ENCODE results near the gene B3GALT2. TPM values are rescaled to one million over a fixed set of nuclear protein-coding genes. Genes with fewer than 3 reads are reported as not detected.

The B3GALT2 gene
- total RNA-seq, 2 experiments from 2014 or later: 1.3 TPM

GRCh38 chr1:193176113-193176512 is 10.3 kb downstream of the B3GALT2 start:
- no peak for DNase-seq
- Mint-ChIP-seq H3K4me1 (no peaks in the 10 kb centered on the region), H3K4me3 (no peak overlapping the region), H3K27me3 (no peaks in the 10 kb centered on the region), H3K27ac (no peak overlapping the region), H3K9me3 (no peaks in the 10 kb centered on the region), H3K36me3 (ENCODE audit: low read depth) (peaks cover 25% of the 10 kb centered on the region)
- ChIA-PET POLR2A (no interaction called here), CTCF (no interaction called here)

GRCh38 chr1:193157360-193157759 is 29.1 kb downstream of the B3GALT2 start:
- DNase-seq: no peak
- Mint-ChIP-seq H3K27me3 (no peaks in the 10 kb centered on the region), H3K9me3 (no peaks in the 10 kb centered on the region), H3K4me1 (peaks cover 6% of the 10 kb centered on the region), H3K36me3 (ENCODE audit: low read depth) (peaks cover 27% of the 10 kb centered on the region), H3K27ac (no peak overlapping the region), H3K4me3 (no peak overlapping the region)
- CTCF ChIA-PET: no interaction called here
- POLR2A ChIA-PET: no interaction called here

GRCh38 chr1:193156822-193157142 is 29.6 kb downstream of the B3GALT2 start:
- H3K4me3 Mint-ChIP-seq: no peak overlapping the region
- no peak overlapping the region for H3K27ac Mint-ChIP-seq
- CTCF ChIA-PET: interaction anchor here (0.6 kb wide), 1 partner anchor 41 kb away, joined by 3 read pairs; no protein-coding TSS in a partner anchor
- POLR2A ChIA-PET: no interaction called here
- peaks cover 6% of the 10 kb centered on the region for H3K4me1 Mint-ChIP-seq
- no peak for DNase-seq
- H3K36me3 Mint-ChIP-seq (ENCODE audit: low read depth): peaks cover 30% of the 10 kb centered on the region
- no peaks in the 10 kb centered on the region for H3K9me3 Mint-ChIP-seq
- H3K27me3 Mint-ChIP-seq: no peaks in the 10 kb centered on the region

- ChIA-PET CTCF (interaction anchor here (0.6 to 0.8 kb wide), 2 partner anchors 35 to 40 kb away, joined by 3 read pairs; no protein-coding TSS in a partner anchor), POLR2A (no interaction called here)
- no peaks in the 10 kb centered on the region for H3K27me3 Mint-ChIP-seq
These were observed 30.1 kb downstream of the B3GALT2 start for GRCh38 chr1:193156117-193156821.

GRCh38 chr1:193144999-193145398 is 41.4 kb downstream of the B3GALT2 start:
- no peaks in the 10 kb centered on the region for H3K9me3 Mint-ChIP-seq
- DNase-seq: no peak
- no peak overlapping the region for H3K27ac Mint-ChIP-seq
- ChIA-PET POLR2A (no interaction called here), CTCF (no interaction called here)
- H3K27me3 Mint-ChIP-seq: no peaks in the 10 kb centered on the region
- peaks cover 42% of the 10 kb centered on the region for H3K36me3 Mint-ChIP-seq (ENCODE audit: low read depth)
- peaks cover 14% of the 10 kb centered on the region for H3K4me1 Mint-ChIP-seq
- no peak overlapping the region for H3K4me3 Mint-ChIP-seq

More at GRCh38 chr1:193156117-193156821, 30.1 kb downstream of the B3GALT2 start:
- no peak overlapping the region for H3K27ac Mint-ChIP-seq
- peaks cover 6% of the 10 kb centered on the region for H3K4me1 Mint-ChIP-seq
- no peaks in the 10 kb centered on the region for H3K9me3 Mint-ChIP-seq
- no peak for DNase-seq
- H3K36me3 Mint-ChIP-seq (ENCODE audit: low read depth): peaks cover 33% of the 10 kb centered on the region
- H3K4me3 Mint-ChIP-seq: no peak overlapping the region

GRCh38 chr1:193144361-193144938 is 42.0 kb downstream of the B3GALT2 start:
- CTCF ChIA-PET: no interaction called here
- peaks cover 45% of the 10 kb centered on the region for H3K36me3 Mint-ChIP-seq (ENCODE audit: low read depth)
- POLR2A ChIA-PET: no interaction called here
- peaks cover 14% of the 10 kb centered on the region for H3K4me1 Mint-ChIP-seq
- H3K27me3 Mint-ChIP-seq: no peaks in the 10 kb centered on the region
- H3K27ac Mint-ChIP-seq: no peak overlapping the region
- H3K9me3 Mint-ChIP-seq: no peaks in the 10 kb centered on the region
- no peak overlapping the region for H3K4me3 Mint-ChIP-seq
- no peak for DNase-seq

GRCh38 chr1:193143285-193143684 is 43.1 kb downstream of the B3GALT2 start:
- ChIA-PET POLR2A (no interaction called here), CTCF (no interaction called here)
- Mint-ChIP-seq H3K4me1 (peaks cover 14% of the 10 kb centered on the region), H3K27me3 (no peaks in the 10 kb centered on the region), H3K36me3 (ENCODE audit: low read depth) (peaks cover 50% of the 10 kb centered on the region), H3K9me3 (no peaks in the 10 kb centered on the region), H3K27ac (no peak overlapping the region), H3K4me3 (no peak overlapping the region)
- no peak for DNase-seq

- Mint-ChIP-seq H3K27me3 (no peaks in the 10 kb centered on the region), H3K9me3 (no peaks in the 10 kb centered on the region), H3K36me3 (ENCODE audit: low read depth) (peaks cover 51% of the 10 kb centered on the region), H3K4me3 (no peak overlapping the region), H3K4me1 (peaks cover 14% of the 10 kb centered on the region), H3K27ac (no peak overlapping the region)
- no peak for DNase-seq
- POLR2A ChIA-PET: no interaction called here
- CTCF ChIA-PET: interaction anchor here (1.1 kb wide), 1 partner anchor 17 kb away, joined by 3 read pairs; no protein-coding TSS in a partner anchor
These were observed 44.0 kb downstream of the B3GALT2 start for GRCh38 chr1:193142409-193142808.

- POLR2A ChIA-PET: no interaction called here
- Mint-ChIP-seq H3K4me1 (peaks cover 14% of the 10 kb centered on the region), H3K4me3 (no peak overlapping the region), H3K27ac (peak overlapping the region; percentile 4), H3K9me3 (no peaks in the 10 kb centered on the region), H3K27me3 (no peaks in the 10 kb centered on the region), H3K36me3 (ENCODE audit: low read depth) (peaks cover 54% of the 10 kb centered on the region)
- DNase-seq: no peak
- CTCF ChIA-PET: interaction anchor here (1.1 kb wide), 1 partner anchor 17 kb away, joined by 3 read pairs; no protein-coding TSS in a partner anchor
These were observed 44.6 kb downstream of the B3GALT2 start for GRCh38 chr1:193141804-193142203.

- H3K27ac Mint-ChIP-seq: no peak overlapping the region
- peaks cover 56% of the 10 kb centered on the region for H3K36me3 Mint-ChIP-seq (ENCODE audit: low read depth)
- DNase-seq: no peak
- ChIA-PET POLR2A (no interaction called here), CTCF (no interaction called here)
- no peak overlapping the region for H3K4me3 Mint-ChIP-seq
- H3K9me3 Mint-ChIP-seq: no peaks in the 10 kb centered on the region
- H3K27me3 Mint-ChIP-seq: no peaks in the 10 kb centered on the region
- H3K4me1 Mint-ChIP-seq: peaks cover 14% of the 10 kb centered on the region
These were observed 46.2 kb downstream of the B3GALT2 start for GRCh38 chr1:193140254-193140653.

GRCh38 chr1:193131266-193131860 is 55.0 kb downstream of the B3GALT2 start:
- H3K27ac Mint-ChIP-seq: no peak overlapping the region
- peaks cover 51% of the 10 kb centered on the region for H3K36me3 Mint-ChIP-seq (ENCODE audit: low read depth)
- ChIA-PET CTCF (no interaction called here), POLR2A (no interaction called here)
- no peaks in the 10 kb centered on the region for H3K27me3 Mint-ChIP-seq
- H3K4me3 Mint-ChIP-seq: no peak overlapping the region
- H3K9me3 Mint-ChIP-seq: no peaks in the 10 kb centered on the region
- H3K4me1 Mint-ChIP-seq: peaks cover 29% of the 10 kb centered on the region
- DNase-seq: no peak

All from activated CD4-positive, alpha-beta T cell treated with anti-CD3 and anti-CD28 coated beads, Interleukin-2, amount 10 ng/mL, durations not matched to agents 7 days and 5 days (primary cell).